GM19043 (cell line): ENCODE measurements around the gene SCN1A.
"Not testable (repeated sequence)": the region's sequence is repeated elsewhere in the genome, so short reads cannot be mapped to it uniquely, and the experiment has no call there.

Experiments used
- ATAC-seq: cut with Tn5 transposase; IDR thresholded peaks from one replicate; pipeline ENCODE4 v1.9.1; 2021; ENCODE audit warnings: low read depth; ENCODE audit not compliant: unreplicated experiment

SCN1A gene

GRCh38 chr2:165990846-165991245 lies 137.0 kb downstream of the SCN1A start:
- ATAC-seq, result no peak

- no peak for ATAC-seq
Measured at GRCh38 chr2:165989851-165990250, 138.0 kb downstream of the SCN1A start.

GRCh38 chr2:165985120-165985519 lies 142.7 kb downstream of the SCN1A start:
- ATAC-seq, result no peak

GRCh38 chr2:165972161-165972560 lies 155.7 kb downstream of the SCN1A start:
- ATAC-seq, result not testable (repeated sequence)

- no peak for ATAC-seq
Measured at GRCh38 chr2:165970663-165971062, 157.2 kb downstream of the SCN1A start.

GRCh38 chr2:165969227-165969626 lies 158.6 kb downstream of the SCN1A start:
- no peak for ATAC-seq

GRCh38 chr2:165967746-165968145 lies 160.1 kb downstream of the SCN1A start:
- ATAC-seq, result no peak

GRCh38 chr2:165961818-165962217 lies 166.0 kb downstream of the SCN1A start:
- no peak for ATAC-seq

- no peak for ATAC-seq
Measured at GRCh38 chr2:165959371-165959770, 168.4 kb downstream of the SCN1A start.

GRCh38 chr2:165958313-165958960 lies 169.4 kb downstream of the SCN1A start:
- ATAC-seq, result no peak

GRCh38 chr2:165957030-165957675 lies 170.7 kb downstream of the SCN1A start:
- ATAC-seq, result no peak

- peak; percentile 89 for ATAC-seq
Measured at GRCh38 chr2:165953655-165954606, 173.9 kb downstream of the SCN1A start, which contains the start of gene TTC21B. TSS of gene TTC21B (minus strand) at chr2:165953776. CDS start at chr2:165953705, 71 bp downstream.

GRCh38 chr2:165953306-165953654 lies 174.5 kb downstream of the SCN1A start:
- ATAC-seq, result peak; percentile 28

GRCh38 chr2:165952741-165953211 lies 175.0 kb downstream of the SCN1A start:
- ATAC-seq, result no peak

GRCh38 chr2:165952085-165952484 lies 175.7 kb downstream of the SCN1A start:
- no peak for ATAC-seq

- no peak for ATAC-seq
Measured at GRCh38 chr2:165950438-165950837, 177.4 kb downstream of the SCN1A start.

GRCh38 chr2:165941827-165942226 lies 186.0 kb downstream of the SCN1A start:
- ATAC-seq, result no peak

- ATAC-seq, result no peak
Measured at GRCh38 chr2:165938237-165938636, 189.6 kb downstream of the SCN1A start.
